Posterior vena cava (tissue), 2 donors: ENCODE results near the gene CNNM4. TPM values are rescaled to one million over a fixed set of nuclear protein-coding genes. Genes with fewer than 3 reads are reported as not detected.

ENCODE experiments used
- DNase-seq: peaks from one replicate; pipeline ENCODE4 v3.0.0-alpha.2; 2020; ENCODE audit warnings: low spot score
- intact Hi-C, 2 donors: fragments of 100-400 bp; cut with DNase I; formaldehyde crosslinking; loops; one replicate each; pipeline versions ENCODE4 v1.14.1 to v1.14.2; 2022 to 2023
- total RNA-seq, 2 donors: library from RNA; stranded (reverse); fragmentation: NEBNext Ultra II Directional; extraction: Animal tissue kit (Norgen Biotek cat#: 25700); gene quantifications; one replicate each; pipeline ENCODE4 v1.2.1, GENCODE V29; 2021
- donor health status: DM: yes; HTN: yes; CAD: no.
- donor health status: DM: yes; HTN: yes; CAD: no.

The CNNM4 gene
- total RNA-seq, 2 donors from 2014 or later: 3.4 to 4.0 TPM

GRCh38 chr2:96806468-96807126, 45.9 kb downstream of the CNNM4 start:
- DNase-seq: peak; percentile 48
- intact Hi-C loops: no loop called here

- DNase-seq: peak; percentile 62
These were observed 46.4 kb downstream of the CNNM4 start for GRCh38 chr2:96807127-96807471.

GRCh38 chr2:96808176-96808837, 47.6 kb downstream of the CNNM4 start:
- intact Hi-C loops: no loop called here
- DNase-seq: no peak

More at GRCh38 chr2:96807127-96807471, 46.4 kb downstream of the CNNM4 start:
- intact Hi-C loops: no loop called here

- intact Hi-C loops: no loop called here
- DNase-seq: no peak
These were observed 48.6 kb downstream of the CNNM4 start for GRCh38 chr2:96809216-96809882.

GRCh38 chr2:96809951-96810782, 49.5 kb downstream of the CNNM4 start:
- DNase-seq: no peak
- intact Hi-C loops: loop anchor here in 1 of 2 donors (5.0 kb wide), 1 partner anchor 88 kb away; no protein-coding TSS in a partner anchor

GRCh38 chr2:96810783-96811192, 50.1 kb downstream of the CNNM4 start:
- no peak for DNase-seq
- intact Hi-C loops: loop anchor here in 1 of 2 donors (5.0 kb wide), 1 partner anchor 88 kb away; no protein-coding TSS in a partner anchor

GRCh38 chr2:96811917-96812316, 51.2 kb downstream of the CNNM4 start:
- no peak for DNase-seq
- intact Hi-C loops: loop anchor here in 1 of 2 donors (5.0 kb wide), 1 partner anchor 90 kb away; no protein-coding TSS in a partner anchor

GRCh38 chr2:96813656-96814055, 53.0 kb downstream of the CNNM4 start:
- intact Hi-C loops: loop anchor here in 1 of 2 donors (5.0 kb wide), 1 partner anchor 91 kb away; no protein-coding TSS in a partner anchor
- DNase-seq: no peak

- intact Hi-C loops: no loop called here
- no peak for DNase-seq
These were observed 54.8 kb downstream of the CNNM4 start for GRCh38 chr2:96815326-96816126.

GRCh38 chr2:96816127-96816835, 55.6 kb downstream of the CNNM4 start, which contains the start of gene CNNM3:
Gene CNNM3 (plus strand): TSS chr2:96816268. CDS start chr2:96816278, 10 bp downstream.
- peak; percentile 99 for DNase-seq
- intact Hi-C loops: no loop called here

- DNase-seq: no peak
- intact Hi-C loops: no loop called here
These were observed 56.4 kb downstream of the CNNM4 start for GRCh38 chr2:96816836-96817702.

GRCh38 chr2:96817882-96818281, 57.2 kb downstream of the CNNM4 start:
- no peak for DNase-seq
- intact Hi-C loops: no loop called here

- intact Hi-C loops: no loop called here
These were observed 58.6 kb downstream of the CNNM4 start for GRCh38 chr2:96819128-96819875.

GRCh38 chr2:96819876-96820511, 59.3 kb downstream of the CNNM4 start:
- intact Hi-C loops: no loop called here
- DNase-seq: no peak

More at GRCh38 chr2:96819128-96819875, 58.6 kb downstream of the CNNM4 start:
- DNase-seq: no peak

GRCh38 chr2:96821113-96821675, 60.5 kb downstream of the CNNM4 start:
- DNase-seq: no peak
- intact Hi-C loops: no loop called here
